ENCODE data around the gene PGC. TPM values are rescaled to one million over a fixed set of nuclear protein-coding genes. Genes with fewer than 3 reads are reported as not detected.

The PGC gene
- total RNA-seq, 1 experiment from 2014 or later: 0.63 TPM

GRCh38 chr6:41758641-41759035, 11.4 kb upstream of the PGC start (continued):
- TF ChIP-seq ZBTB21 (CRISPR knock-in tag; IDR thresholded peaks at IDR 0.05; ENCODE audit: borderline replicate concordance): no peak
- no peak for TF ChIP-seq ZMAT4 (CRISPR knock-in tag; IDR thresholded peaks at IDR 0.05)
- TF ChIP-seq GRHL2 (CRISPR knock-in tag; IDR thresholded peaks at IDR 0.05; ENCODE audit: insufficient replicate concordance, severe bottlenecking): no peak
- no peak for TF ChIP-seq JAZF1 (CRISPR knock-in tag; IDR thresholded peaks at IDR 0.05)
- no peak for TF ChIP-seq PRRX2 (CRISPR knock-in tag; IDR thresholded peaks at IDR 0.05)
- no peak for TF ChIP-seq JUN (CRISPR knock-in tag; IDR thresholded peaks at IDR 0.05)
- no peak for TF ChIP-seq OVOL2 (CRISPR knock-in tag; IDR thresholded peaks at IDR 0.05; ENCODE audit: borderline replicate concordance)

GRCh38 chr6:41757931-41758640, 10.9 kb upstream of the PGC start:
- no peak for DNase-seq (ENCODE audit: low spot score)
- Mint-ChIP-seq H3K4me3 (no peak overlapping the region), H3K9me3 (no peaks in the 10 kb centered on the region), H3K4me1 (peaks cover 6% of the 10 kb centered on the region), H3K27me3 (ENCODE audit: low read depth) (peaks cover 2% of the 10 kb centered on the region; the same call in 1 of the 2 replicates), H3K36me3 (no peaks in the 10 kb centered on the region), H3K27ac (no peak overlapping the region)
- TF ChIP-seq NFYB (CRISPR knock-in tag; conservative IDR thresholded peaks at IDR 0.05; ENCODE audit: low read depth) (no peak), ZNF219 (CRISPR knock-in tag; IDR thresholded peaks at IDR 0.05; ENCODE audit: borderline replicate concordance) (no peak)
- ChIA-PET CTCF (interaction anchor here (1.5 kb wide), 1 partner anchor 23 kb away, joined by 4 read pairs; the partner anchor contains the start of gene TFEB), POLR2A (no interaction called here)
- ATAC-seq: no peak

GRCh38 chr6:41757271-41757670, 10.1 kb upstream of the PGC start:
- no peak overlapping the region for H3K4me3 Mint-ChIP-seq
- ChIA-PET CTCF (interaction anchor here (1.5 kb wide), 1 partner anchor 22 kb away, joined by 4 read pairs; the partner anchor contains the start of gene TFEB), POLR2A (no interaction called here)
- no peak overlapping the region for H3K27ac Mint-ChIP-seq
- peaks cover 3% of the 10 kb centered on the region; the same call in 1 of the 2 replicates for H3K27me3 Mint-ChIP-seq (ENCODE audit: low read depth)
- ATAC-seq (no peak), DNase-seq (ENCODE audit: low spot score) (no peak)
- H3K4me1 Mint-ChIP-seq: peaks cover 6% of the 10 kb centered on the region
- H3K9me3 Mint-ChIP-seq: no peaks in the 10 kb centered on the region
- no peaks in the 10 kb centered on the region for H3K36me3 Mint-ChIP-seq
- TF ChIP-seq E2F5 (CRISPR knock-in tag; IDR thresholded peaks at IDR 0.05): no peak
- TF ChIP-seq NR2C2 (CRISPR knock-in tag; IDR thresholded peaks at IDR 0.05): no peak
- no peak for TF ChIP-seq NR3C1 (CRISPR knock-in tag; conservative IDR thresholded peaks at IDR 0.05; ENCODE audit: low read depth)
- TF ChIP-seq USF2 (CRISPR knock-in tag; IDR thresholded peaks at IDR 0.05): no peak
- no peak for TF ChIP-seq ZNF232 (CRISPR knock-in tag; IDR thresholded peaks at IDR 0.05)
- no peak for TF ChIP-seq ZNF425 (CRISPR knock-in tag; conservative IDR thresholded peaks at IDR 0.05)
- no peak for TF ChIP-seq SMAD3 (CRISPR knock-in tag; IDR thresholded peaks at IDR 0.05; ENCODE audit: borderline replicate concordance)
- TF ChIP-seq AR (CRISPR knock-in tag; IDR thresholded peaks at IDR 0.05): no peak
- no peak for TF ChIP-seq STAT6 (CRISPR knock-in tag; conservative IDR thresholded peaks at IDR 0.05; ENCODE audit: low read depth)
- no peak for TF ChIP-seq NFYB (CRISPR knock-in tag; conservative IDR thresholded peaks at IDR 0.05; ENCODE audit: low read depth)
- TF ChIP-seq ZNF423 (CRISPR knock-in tag; IDR thresholded peaks at IDR 0.05): no peak
- TF ChIP-seq ZNF263 (CRISPR knock-in tag; IDR thresholded peaks at IDR 0.05; ENCODE audit: low read depth): no peak
- TF ChIP-seq TEAD1 (CRISPR knock-in tag; IDR thresholded peaks at IDR 0.05): no peak
- TF ChIP-seq IRF1 (CRISPR knock-in tag; IDR thresholded peaks at IDR 0.05): no peak
- no peak for TF ChIP-seq GABPB1 (CRISPR knock-in tag; IDR thresholded peaks at IDR 0.05)
